ENCODE measurements around the gene CASQ1. TPM values are rescaled to one million over a fixed set of nuclear protein-coding genes. Genes with fewer than 3 reads are reported as not detected.
A peak's percentile ranks its signal among the peaks of the same experiment; 100 is the strongest.

The CASQ1 gene
- 0.22 and 0.60 TPM in 2 replicates for total RNA-seq (2014; rRNA removed; shearing (Covaris generic))

DNA sequence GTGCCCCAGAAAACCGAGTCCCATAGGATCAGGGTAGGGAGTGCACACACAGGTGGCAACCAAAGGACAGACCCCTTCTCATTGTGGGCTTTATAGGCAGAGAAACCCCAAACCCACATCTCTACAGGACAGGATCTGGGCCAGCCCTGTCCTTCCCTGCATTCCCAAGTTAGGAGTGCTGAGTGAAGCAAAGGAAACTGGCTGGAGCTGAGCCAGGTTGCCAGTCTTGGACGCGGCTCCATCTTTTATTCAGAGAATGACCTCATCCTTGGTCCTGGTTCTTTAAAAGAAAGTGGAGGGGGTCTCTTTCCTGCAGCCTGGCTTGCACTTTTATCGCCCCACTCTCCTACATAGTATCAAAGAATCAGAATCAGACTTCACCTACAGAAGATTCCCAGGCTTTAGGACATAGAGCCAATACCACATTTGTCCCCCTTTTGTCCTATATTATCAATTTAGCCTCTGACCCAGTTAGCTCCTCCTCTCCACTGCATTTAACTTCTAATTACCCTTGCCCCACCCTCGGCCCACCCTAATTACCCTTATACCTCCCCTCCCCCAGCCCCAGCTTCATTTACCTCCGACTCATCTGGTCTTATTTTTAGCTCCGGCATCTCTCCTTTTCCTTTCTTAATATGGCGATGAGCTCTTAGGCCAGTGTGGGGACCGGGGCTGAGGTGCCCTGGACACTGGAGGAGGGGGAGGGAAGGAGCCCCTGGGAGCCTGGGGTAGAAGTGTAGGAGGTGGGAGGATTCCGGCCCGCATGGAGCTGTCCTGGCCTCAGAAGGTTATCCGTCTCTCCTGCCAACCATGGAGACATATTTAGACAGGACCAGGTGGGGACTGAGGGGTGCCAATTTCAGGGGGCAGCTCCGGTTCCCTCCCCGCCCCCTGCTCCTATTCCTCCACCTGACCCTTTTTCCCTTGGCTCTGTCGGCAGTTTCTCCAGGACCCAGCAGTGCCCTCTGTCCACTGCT lies at the start of gene CASQ1:
TSS of gene CASQ1 (plus strand) at position 927 of the 977 bp plus-strand sequence. CDS start 177 bp downstream, outside the sequence.
- DNase-seq (ENCODE audit: low spot score): peak; percentile 65

DNA sequence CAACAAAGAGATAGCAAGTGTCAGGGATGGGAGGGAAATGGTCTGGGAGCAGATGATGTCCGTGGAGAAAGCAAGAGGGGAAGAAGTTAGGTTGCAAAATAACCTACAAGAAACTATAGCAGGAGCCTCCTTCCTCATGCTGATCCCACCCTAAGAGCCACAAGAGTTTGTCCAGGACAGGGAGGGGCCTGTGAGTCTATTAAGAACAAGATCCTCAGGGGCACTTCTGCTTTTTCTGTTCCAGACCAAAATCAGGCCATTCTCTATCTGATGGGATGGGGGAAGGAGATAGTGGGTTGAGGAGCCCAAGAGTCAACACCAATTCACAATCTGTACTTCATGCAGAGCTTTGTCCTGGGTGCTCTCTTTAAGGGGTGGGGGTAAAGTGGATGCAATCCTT lies 46.7 kb upstream of the CASQ1 start:
- no peak for DNase-seq (ENCODE audit: low spot score)

DNA sequence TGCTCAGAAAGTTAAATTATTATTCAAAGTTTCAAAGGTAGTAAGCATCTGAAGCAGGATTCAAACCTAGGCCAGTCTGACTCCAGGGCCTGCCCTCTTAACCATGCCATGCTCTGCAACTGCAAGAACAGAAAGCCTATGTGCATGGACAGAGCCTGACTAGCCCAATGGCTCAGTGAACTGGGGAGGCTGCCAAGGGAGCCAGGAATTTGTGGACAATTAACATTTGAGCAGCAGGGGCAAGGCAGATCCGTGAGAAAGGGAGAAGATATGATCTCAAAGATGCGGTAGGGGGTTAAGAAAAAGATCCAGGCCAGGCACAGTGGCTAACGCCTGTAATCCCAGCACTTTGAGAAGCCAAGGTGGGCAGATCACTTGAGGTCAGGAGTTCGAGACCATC lies 45.5 kb upstream of the CASQ1 start:
- no peak for DNase-seq (ENCODE audit: low spot score)

DNA sequence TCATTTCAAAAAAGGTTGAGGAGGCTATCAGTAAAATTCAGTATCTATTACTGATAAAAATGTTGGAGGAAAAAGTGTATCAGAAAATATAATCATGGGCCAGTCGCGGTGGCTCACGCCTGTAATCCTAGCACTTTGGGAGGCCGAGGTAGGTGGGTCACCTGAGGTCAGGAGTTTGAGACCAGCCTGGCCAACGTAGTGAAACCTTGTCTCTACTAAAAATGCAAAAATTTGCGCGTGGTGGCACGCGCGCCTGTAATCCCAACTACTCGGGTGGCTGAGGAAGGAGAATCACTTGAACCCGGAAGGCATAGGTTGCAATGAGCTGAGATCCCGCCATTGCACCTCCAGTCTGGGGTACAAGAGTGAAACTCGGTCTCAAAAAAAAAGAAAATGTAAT lies 44.3 kb upstream of the CASQ1 start:
- no peak for DNase-seq (ENCODE audit: low spot score)

DNA sequence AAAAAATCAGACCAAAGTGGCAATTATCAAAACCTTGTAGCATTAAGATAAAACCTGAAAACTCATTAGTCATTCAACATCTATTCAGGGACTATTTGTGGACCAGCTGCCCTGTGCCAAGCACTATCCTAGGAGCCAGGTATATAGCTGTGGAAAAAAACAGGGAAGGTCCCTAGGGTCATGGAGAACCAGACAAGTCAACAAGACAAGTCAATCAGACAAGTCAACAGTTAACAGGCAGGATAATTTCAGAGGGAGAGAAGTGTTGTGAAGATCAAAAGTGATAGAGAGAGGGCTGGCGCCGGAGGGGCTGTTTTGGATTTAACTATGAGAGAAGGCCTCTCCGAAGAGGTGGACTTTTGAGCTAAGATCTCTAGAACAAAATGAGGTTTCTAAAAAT lies 42.3 kb upstream of the CASQ1 start:
- DNase-seq (ENCODE audit: low spot score): no peak

DNA sequence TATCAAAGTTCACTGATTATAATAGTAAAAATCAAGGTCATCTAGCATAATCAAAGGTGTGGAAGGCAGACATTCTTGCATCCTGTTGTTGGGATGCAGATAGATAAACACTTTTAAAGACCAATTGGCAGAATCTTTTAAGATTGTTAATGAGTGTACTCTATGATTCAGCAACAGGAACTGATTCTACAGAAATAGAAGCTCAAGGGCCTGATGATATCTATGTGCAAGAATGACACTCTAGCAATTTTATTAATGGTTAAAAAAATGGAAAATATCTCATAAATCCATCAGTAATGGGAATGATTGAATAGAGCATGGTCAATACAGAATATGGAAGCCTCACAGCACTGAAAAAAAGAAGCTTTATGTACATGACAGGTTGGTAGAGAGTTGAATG lies 41.1 kb upstream of the CASQ1 start:
- DNase-seq (ENCODE audit: low spot score): no peak

DNA sequence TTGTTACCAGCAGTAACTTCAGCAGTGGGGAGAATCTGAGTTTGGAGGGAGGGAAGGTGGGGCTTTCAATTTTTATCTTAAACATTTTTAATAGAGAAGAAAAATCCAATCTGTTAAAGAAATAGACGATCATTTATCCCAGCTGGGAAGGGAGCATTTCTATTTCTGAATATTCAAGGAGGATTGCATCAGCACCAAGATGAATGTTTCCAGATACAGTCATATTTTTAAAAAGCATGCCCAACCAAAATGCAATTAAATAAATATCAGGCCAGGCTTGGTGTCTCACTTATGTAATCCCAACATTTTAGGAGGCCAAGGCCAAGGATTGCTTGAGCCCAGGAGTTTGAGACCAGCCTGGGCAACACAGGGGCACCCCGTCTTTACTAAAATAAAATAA lies 40.7 kb upstream of the CASQ1 start:
- DNase-seq (ENCODE audit: low spot score): no peak

DNA sequence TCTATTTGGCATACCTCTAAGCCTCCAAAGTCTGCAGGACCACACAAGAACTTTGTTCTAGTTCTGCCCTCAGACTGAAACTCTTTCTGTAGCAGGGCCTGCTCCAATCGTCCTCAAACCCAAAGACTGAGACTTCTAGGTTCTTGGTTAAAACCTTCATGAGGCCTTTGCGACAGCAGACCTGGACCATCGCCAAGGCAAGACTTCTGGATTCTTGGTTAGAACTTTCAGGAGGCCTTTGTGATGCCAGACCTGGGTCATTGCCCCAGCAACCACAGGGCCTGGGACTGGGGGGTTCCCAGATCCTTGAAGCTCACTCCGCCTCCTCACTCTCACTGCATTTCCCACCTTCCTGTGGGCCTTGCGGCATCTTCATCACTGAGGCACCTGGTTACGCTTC lies 39.1 kb upstream of the CASQ1 start, which contains the start of gene ATP1A4:
TSS of gene ATP1A4 (plus strand) at position 301 of the 400 bp plus-strand sequence. CDS start 438 bp downstream, outside the sequence.
- no peak for DNase-seq (ENCODE audit: low spot score)

DNA sequence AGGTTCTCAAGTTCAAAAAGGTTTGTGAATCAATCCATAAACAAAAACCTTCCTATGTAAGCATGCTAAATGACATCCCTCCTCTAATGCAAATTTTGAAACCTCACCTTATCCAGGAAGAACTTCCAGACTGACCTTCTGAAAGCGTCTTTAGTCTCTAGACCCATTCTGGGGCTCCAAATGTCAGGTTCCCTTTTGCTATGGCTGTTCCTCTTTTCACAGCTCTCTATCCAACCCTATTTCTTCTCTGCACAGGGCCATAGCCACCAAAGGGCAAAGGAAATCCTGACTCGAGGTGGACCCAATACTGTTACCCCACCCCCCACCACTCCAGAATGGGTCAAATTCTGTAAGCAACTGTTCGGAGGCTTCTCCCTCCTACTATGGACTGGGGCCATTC lies 35.6 kb upstream of the CASQ1 start:
- DNase-seq (ENCODE audit: low spot score): no peak

DNA sequence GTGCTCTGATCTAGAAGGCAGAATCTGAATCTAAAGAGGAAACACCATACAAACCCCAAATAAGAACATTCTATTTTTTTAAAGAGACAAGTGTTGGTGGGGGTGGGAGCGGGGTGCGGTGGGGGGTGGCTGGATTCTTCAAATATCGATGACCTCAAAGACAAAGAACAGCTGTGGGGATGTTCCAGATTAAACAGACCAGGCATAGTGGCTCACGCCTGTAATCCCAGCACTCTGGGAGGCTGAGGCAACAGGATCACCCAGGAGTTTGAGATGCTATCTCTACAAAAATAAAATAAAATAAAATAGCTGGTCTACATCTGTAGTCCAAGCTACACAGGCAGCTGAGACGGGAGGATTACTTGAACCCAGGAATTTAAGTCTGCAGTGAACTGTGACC lies 34.0 kb upstream of the CASQ1 start:
- DNase-seq (ENCODE audit: low spot score): no peak

DNA sequence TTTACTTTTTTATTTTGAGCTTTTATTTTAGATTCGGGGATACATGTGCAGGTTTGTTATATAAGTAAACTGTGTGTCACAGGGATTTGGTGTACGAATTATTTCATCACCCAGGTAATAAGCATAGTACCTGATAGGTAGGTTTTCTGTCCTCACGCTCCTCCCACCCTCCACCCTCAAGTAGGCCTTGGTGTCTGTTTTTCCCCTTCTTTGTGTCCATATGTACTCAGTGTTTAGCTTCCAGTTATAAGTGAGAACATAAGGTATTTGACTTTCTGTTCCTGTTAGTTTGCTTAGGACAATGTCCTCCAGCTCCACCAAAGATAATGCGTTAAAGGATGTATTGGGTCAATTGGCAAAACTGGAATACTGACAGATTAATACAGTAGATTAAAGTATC lies 33.2 kb upstream of the CASQ1 start:
- DNase-seq (ENCODE audit: low spot score): no peak

DNA sequence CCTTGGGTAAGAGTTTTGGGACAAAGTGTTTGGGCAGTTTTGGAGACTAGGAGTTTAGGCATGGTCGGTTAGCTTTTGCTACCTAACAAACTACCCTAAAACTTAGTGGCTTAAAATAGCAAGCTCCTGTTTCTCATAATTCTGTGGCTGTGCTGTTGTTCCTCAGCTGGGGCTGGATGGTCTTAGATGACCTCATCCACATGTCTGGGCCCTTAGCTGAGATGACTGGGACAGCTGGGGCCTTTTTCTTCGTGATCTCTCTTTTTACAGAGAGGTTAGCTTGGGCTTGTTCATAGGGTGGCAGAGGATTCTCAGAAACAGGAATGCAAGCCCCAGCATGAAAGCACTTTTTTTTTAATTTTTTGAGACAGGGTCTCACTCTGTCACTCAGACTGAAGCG lies 32.3 kb upstream of the CASQ1 start:
- DNase-seq (ENCODE audit: low spot score): no peak

DNA sequence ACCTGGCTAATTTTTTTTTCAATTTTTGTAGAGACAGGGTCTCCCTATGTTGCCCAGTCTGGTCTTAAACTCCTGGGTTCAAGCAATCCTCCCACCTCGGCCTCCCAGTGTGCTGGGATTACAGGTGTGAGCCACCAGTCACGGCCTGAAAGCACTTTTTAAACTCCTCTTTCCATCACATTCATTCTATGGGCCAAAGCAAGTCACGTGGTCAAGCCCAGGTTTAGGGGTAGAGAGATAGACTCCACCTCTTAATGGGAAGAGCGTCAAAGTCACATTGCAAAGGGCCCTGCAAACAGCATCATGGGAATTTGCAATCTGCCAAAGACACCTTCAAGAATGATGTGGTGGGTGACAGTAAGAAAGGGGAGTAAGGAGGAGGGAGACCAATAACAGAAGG lies 31.8 kb upstream of the CASQ1 start:
- no peak for DNase-seq (ENCODE audit: low spot score)

DNA sequence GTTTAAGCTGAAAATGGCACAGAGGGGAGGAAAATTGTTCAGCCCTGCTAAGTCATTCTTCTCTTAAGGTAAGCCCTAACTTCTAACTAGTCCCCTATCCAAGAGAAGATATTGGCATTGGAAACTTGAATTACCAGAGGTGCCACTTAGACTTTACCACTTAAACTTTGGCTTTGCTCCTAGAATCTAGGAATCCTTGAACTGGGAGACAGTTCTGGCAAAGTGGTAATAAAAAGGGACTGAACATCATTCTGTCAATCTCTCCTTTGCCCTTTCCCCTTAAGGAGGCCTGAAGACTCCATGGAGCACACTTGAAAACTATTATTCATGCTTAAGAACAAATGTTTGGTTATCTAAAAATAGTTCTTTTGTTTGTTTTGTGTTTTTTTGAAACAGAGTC lies 30.5 kb upstream of the CASQ1 start:
- no peak for DNase-seq (ENCODE audit: low spot score)

DNA sequence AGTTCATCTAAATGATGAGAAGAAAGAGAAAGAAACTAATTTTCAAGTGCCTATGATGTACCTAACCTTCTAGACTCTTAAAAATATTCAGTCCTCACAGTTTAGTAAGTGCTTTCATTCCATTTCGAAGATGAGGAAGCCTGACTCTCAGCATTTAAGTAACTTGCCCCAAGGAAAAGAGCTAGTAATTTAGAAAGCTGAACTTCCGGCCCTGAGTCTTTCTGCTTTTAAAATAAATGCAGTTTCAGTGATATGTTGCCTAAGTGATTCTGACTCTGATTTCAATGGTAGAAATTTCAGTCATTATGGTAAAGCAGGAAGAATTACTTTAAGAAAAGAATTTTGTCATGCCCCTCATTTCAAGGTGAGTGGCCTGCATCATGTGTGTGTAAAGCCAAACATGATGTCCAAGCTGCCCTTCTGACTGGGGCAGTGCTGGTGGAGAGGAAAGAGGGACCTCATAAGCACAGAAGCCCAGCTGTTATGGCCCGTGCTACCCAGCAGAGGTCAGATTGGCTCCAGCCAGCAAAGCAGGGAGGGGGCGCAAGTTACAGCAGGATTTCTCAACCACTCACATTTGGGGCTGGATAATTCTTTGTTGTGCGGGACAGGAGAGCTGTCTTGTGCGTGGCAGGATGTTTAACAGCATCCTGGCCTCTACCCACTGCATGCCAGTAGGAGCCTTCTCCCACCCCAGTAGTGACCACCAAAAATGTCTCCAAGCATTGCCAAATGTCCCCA lies 28.2 kb upstream of the CASQ1 start:
- DNase-seq (ENCODE audit: low spot score): no peak

DNA sequence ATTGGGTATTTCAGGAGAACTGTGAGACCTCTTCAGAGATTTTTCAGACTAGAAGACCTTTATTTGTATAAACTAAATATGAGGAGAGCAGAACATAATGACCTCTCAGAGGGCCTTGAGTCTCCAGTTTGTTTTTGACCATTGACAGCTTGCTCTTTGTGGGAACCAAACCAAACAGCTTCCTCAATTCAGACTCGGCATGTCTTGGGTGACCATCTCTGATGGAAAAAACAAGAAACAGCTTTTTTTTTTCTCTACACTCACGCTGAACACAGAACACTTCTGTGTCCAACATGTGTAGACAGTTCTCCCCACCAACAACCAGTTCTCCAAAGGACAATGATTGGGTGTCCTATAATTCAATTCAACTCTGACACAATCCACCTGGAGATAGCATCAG lies 27.4 kb upstream of the CASQ1 start:
- DNase-seq (ENCODE audit: low spot score): no peak

DNA sequence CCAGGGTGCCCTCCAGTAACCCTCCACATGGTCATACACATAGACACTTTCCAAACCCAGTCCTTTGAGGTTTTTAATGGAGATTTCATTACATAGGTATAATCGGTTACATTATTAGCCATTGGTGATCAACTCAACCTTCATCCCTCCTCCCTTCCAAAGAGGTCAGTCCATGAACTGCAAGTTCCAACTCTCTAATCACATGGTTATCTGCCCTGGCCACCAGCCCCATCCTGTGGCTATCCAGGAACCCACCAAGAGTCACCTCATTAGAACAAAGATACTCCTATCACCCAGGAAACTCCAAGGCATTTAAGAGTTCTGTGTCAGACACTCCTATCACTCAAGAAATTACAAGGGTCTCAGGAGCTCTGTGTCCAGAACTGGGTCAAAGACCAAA lies 26.8 kb upstream of the CASQ1 start:
- DNase-seq (ENCODE audit: low spot score): peak; percentile 71

DNA sequence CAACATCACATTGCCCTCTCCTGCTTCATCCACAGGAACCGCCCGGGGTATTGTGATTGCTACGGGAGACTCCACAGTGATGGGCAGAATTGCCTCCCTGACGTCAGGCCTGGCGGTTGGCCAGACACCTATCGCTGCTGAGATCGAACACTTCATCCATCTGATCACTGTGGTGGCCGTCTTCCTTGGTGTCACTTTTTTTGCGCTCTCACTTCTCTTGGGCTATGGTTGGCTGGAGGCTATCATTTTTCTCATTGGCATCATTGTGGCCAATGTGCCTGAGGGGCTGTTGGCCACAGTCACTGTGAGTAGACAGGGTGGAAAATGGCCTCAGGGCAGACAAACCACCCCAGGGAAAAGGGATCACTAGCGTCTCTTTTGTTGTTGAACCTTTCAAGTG lies 26.3 kb upstream of the CASQ1 start:
- no peak for DNase-seq (ENCODE audit: low spot score)

DNA sequence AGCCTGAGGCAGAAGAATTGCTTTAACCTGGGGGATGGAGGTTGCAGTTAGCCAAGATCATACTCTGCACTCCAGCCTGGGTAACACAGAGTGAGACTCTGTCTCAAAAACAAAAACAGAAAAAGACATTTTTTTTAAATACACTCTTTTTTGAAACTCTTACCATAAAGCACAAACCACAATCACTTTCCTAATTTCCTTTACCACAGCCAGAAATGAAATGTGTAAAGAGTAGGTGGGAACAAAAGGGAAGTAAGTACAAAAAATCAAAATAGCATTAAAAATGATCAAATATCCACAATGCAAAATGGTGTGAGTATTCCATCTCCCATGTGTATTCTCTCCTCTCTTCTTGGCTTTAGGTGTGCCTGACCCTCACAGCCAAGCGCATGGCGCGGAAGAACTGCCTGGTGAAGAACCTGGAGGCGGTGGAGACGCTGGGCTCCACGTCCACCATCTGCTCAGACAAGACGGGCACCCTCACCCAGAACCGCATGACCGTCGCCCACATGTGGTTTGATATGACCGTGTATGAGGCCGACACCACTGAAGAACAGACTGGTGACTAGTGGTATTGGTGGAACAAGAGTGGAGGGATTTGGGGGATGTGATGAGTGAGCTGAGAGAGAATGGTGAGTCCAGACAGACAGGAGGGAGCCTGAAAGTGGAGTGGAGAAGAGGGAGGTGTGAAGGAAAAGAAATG lies 24.1 kb upstream of the CASQ1 start:
- DNase-seq (ENCODE audit: low spot score): no peak

DNA sequence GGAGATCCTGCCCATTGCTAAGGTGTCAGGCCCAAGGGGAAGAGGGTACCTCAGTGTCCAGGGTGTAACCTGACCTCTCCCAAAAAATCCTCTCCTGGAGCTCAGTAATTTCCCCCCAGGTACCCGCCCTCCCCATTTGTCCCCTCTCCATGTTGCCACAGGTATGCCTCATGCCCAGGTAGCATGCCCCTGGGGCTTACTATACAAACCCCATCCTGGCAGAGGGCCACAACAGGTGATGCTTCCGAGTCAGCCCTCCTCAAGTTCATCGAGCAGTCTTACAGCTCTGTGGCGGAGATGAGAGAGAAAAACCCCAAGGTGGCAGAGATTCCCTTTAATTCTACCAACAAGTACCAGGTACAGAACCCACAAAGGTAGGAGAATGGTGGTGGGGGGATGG lies 23.3 kb upstream of the CASQ1 start:
- no peak for DNase-seq (ENCODE audit: low spot score)

DNA sequence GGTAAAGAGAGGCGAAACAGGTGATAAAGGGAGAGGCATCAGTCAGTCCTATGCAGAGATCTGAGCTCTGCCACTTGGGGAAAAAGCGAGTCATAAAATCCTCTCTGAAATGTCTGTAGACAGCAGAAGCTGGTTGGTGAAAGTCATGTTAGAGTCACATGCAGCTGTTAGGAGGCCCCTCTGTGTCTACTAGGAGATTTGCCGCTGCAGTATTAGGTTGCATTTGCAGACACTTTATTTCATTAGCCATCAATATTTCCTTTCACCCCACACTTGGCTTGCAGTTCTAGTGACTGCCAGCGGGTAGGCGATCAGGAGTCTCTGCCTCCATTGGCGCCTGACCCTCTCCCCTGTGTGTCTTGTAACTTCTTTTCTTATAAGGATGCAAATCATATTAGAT lies 22.8 kb upstream of the CASQ1 start:
- peak; percentile 57 for DNase-seq (ENCODE audit: low spot score)

DNA sequence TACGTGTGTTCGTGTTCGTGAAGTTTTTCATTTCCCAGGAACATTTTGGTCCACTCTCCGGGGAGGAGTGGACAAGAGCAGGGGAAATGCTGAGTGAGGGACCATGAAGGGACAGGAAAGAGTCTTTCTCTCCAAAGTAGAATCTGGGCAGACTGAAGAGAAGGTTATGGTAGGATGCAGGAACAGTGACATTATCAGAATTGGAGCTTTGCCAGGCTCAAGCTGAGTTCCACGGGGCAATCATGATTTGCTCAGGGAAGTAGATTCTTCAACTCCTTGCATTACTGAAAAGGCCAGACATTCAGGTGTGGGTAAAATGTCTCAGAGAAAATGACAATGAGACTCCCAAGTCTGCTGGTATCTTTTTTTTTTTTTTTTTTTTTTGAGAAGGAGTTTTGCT lies 22.4 kb upstream of the CASQ1 start:
- DNase-seq (ENCODE audit: low spot score): no peak
